Measurements from ENCODE around the gene ISOC2. TPM values are rescaled to one million over a fixed set of nuclear protein-coding genes. Genes with fewer than 3 reads are reported as not detected.
"Not testable (repeated sequence)": the region's sequence is repeated elsewhere in the genome, so short reads cannot be mapped to it uniquely, and the experiment has no call there.

ISOC2 gene
- total and polyA plus RNA-seq, 2 donors = 35.1 to 94.1 TPM

- no peak for DNase-seq (ENCODE audit: extremely low spot score)
- WGBS = 9% methylated on average over 39 of the region's 39 CpGs
- Histone ChIP-seq H3K4me3 (ENCODE audit: low read depth, low read length) (no peak overlapping the region), H3K27ac (ENCODE audit: low read depth) (no peak overlapping the region), H3K36me3 (ENCODE audit: insufficient read depth) (no peaks in the 10 kb centered on the region), H3K4me1 (ENCODE audit: insufficient read depth) (no peaks in the 10 kb centered on the region)
Observed at GRCh38 chr19:55440411-55441105, 20.9 kb downstream of the ISOC2 start.

- Histone ChIP-seq H3K4me3 (ENCODE audit: low read depth, low read length) (no peak overlapping the region), H3K4me1 (ENCODE audit: insufficient read depth) (no peaks in the 10 kb centered on the region), H3K27ac (ENCODE audit: low read depth) (no peak overlapping the region), H3K36me3 (ENCODE audit: insufficient read depth) (no peaks in the 10 kb centered on the region)
- WGBS = 69% methylated on average over 5 of the region's 5 CpGs
- DNase-seq (ENCODE audit: extremely low spot score) = no peak
Observed at GRCh38 chr19:55439052-55439451, 22.4 kb downstream of the ISOC2 start.

GRCh38 chr19:55437410-55437809 lies 24.0 kb downstream of the ISOC2 start:
- Histone ChIP-seq H3K36me3 (ENCODE audit: insufficient read depth) (no peaks in the 10 kb centered on the region), H3K27ac (ENCODE audit: low read depth) (no peak overlapping the region), H3K4me3 (ENCODE audit: low read depth, low read length) (no peak overlapping the region), H3K4me1 (ENCODE audit: insufficient read depth) (no peaks in the 10 kb centered on the region)
- DNase-seq (ENCODE audit: extremely low spot score) = no peak
- under 1% methylated on average over 17 of the region's 17 CpGs for WGBS

- H3K27ac ChIP-seq (ENCODE audit: low read depth) = no peak overlapping the region
- no peaks in the 10 kb centered on the region for H3K4me1 ChIP-seq (ENCODE audit: insufficient read depth)
- DNase-seq (ENCODE audit: extremely low spot score) = no peak
- 41% methylated on average over 8 of the region's 8 CpGs for WGBS
- H3K36me3 ChIP-seq (ENCODE audit: insufficient read depth) = no peaks in the 10 kb centered on the region
- no peak overlapping the region for H3K4me3 ChIP-seq (ENCODE audit: low read depth, low read length)
Observed at GRCh38 chr19:55436847-55437246, 24.6 kb downstream of the ISOC2 start.

- no peak for DNase-seq (ENCODE audit: extremely low spot score)
- H3K27ac ChIP-seq (ENCODE audit: low read depth) = no peak overlapping the region
- 94% methylated on average over 4 of the region's 4 CpGs for WGBS
- no peaks in the 10 kb centered on the region for H3K36me3 ChIP-seq (ENCODE audit: insufficient read depth)
- H3K4me1 ChIP-seq (ENCODE audit: insufficient read depth) = no peaks in the 10 kb centered on the region
- H3K4me3 ChIP-seq (ENCODE audit: low read depth, low read length) = no peak overlapping the region
Observed at GRCh38 chr19:55435020-55435419, 26.4 kb downstream of the ISOC2 start.

- no peaks in the 10 kb centered on the region for H3K4me1 ChIP-seq (ENCODE audit: insufficient read depth)
- H3K27ac ChIP-seq (ENCODE audit: low read depth) = no peak overlapping the region
- WGBS = 68% methylated on average over 4 of the region's 4 CpGs
- DNase-seq (ENCODE audit: extremely low spot score) = no peak
- H3K4me3 ChIP-seq (ENCODE audit: low read depth, low read length) = no peak overlapping the region
- no peaks in the 10 kb centered on the region for H3K36me3 ChIP-seq (ENCODE audit: insufficient read depth)
Observed at GRCh38 chr19:55434356-55434919, 27.0 kb downstream of the ISOC2 start.

- Histone ChIP-seq H3K36me3 (ENCODE audit: insufficient read depth) (no peaks in the 10 kb centered on the region), H3K4me3 (ENCODE audit: low read depth, low read length) (no peak overlapping the region), H3K27ac (ENCODE audit: low read depth) (no peak overlapping the region), H3K4me1 (ENCODE audit: insufficient read depth) (no peaks in the 10 kb centered on the region)
- no peak for DNase-seq (ENCODE audit: extremely low spot score)
- WGBS = 8% methylated on average over 48 of the region's 48 CpGs
Observed at GRCh38 chr19:55433292-55433691, 28.1 kb downstream of the ISOC2 start.

GRCh38 chr19:55432241-55432959 lies 29.0 kb downstream of the ISOC2 start:
- H3K4me1 ChIP-seq (ENCODE audit: insufficient read depth) = no peaks in the 10 kb centered on the region
- WGBS = 88% methylated on average over 14 of the region's 14 CpGs
- no peak overlapping the region for H3K4me3 ChIP-seq (ENCODE audit: low read depth, low read length)
- no peaks in the 10 kb centered on the region for H3K36me3 ChIP-seq (ENCODE audit: insufficient read depth)
- no peak for DNase-seq (ENCODE audit: extremely low spot score)
- no peak overlapping the region for H3K27ac ChIP-seq (ENCODE audit: low read depth)

GRCh38 chr19:55431183-55431582 lies 30.3 kb downstream of the ISOC2 start:
- WGBS = 90% methylated on average over 1 of the region's 1 CpG
- H3K4me3 ChIP-seq (ENCODE audit: low read depth, low read length) = no peak overlapping the region
- no peaks in the 10 kb centered on the region for H3K4me1 ChIP-seq (ENCODE audit: insufficient read depth)
- H3K36me3 ChIP-seq (ENCODE audit: insufficient read depth) = no peaks in the 10 kb centered on the region
- DNase-seq (ENCODE audit: extremely low spot score) = no peak
- H3K27ac ChIP-seq (ENCODE audit: low read depth) = no peak overlapping the region

- WGBS = 71% methylated on average over 2 of the region's 2 CpGs
- no peak for DNase-seq (ENCODE audit: extremely low spot score)
- H3K4me3 ChIP-seq (ENCODE audit: low read depth, low read length) = no peak overlapping the region
- no peaks in the 10 kb centered on the region for H3K36me3 ChIP-seq (ENCODE audit: insufficient read depth)
- H3K27ac ChIP-seq (ENCODE audit: low read depth) = no peak overlapping the region
- no peaks in the 10 kb centered on the region for H3K4me1 ChIP-seq (ENCODE audit: insufficient read depth)
Observed at GRCh38 chr19:55426042-55426441, 35.4 kb downstream of the ISOC2 start.

GRCh38 chr19:55424518-55424917 lies 36.9 kb downstream of the ISOC2 start:
- Histone ChIP-seq H3K4me3 (ENCODE audit: low read depth, low read length) (no peak overlapping the region), H3K36me3 (ENCODE audit: insufficient read depth) (no peaks in the 10 kb centered on the region), H3K4me1 (ENCODE audit: insufficient read depth) (no peaks in the 10 kb centered on the region), H3K27ac (ENCODE audit: low read depth) (no peak overlapping the region)
- WGBS = 63% methylated on average over 3 of the region's 3 CpGs
- DNase-seq (ENCODE audit: extremely low spot score) = no peak

GRCh38 chr19:55423225-55424005 lies 38.0 kb downstream of the ISOC2 start:
- Histone ChIP-seq H3K27ac (ENCODE audit: low read depth) (no peak overlapping the region), H3K36me3 (ENCODE audit: insufficient read depth) (no peaks in the 10 kb centered on the region), H3K4me1 (ENCODE audit: insufficient read depth) (no peaks in the 10 kb centered on the region), H3K4me3 (ENCODE audit: low read depth, low read length) (no peak overlapping the region)
- DNase-seq (ENCODE audit: extremely low spot score) = no peak
- WGBS = 54% methylated on average over 13 of the region's 13 CpGs

- not testable (repeated sequence) for H3K27ac ChIP-seq (ENCODE audit: low read depth); H3K4me3 ChIP-seq (ENCODE audit: low read depth, low read length); DNase-seq (ENCODE audit: extremely low spot score); H3K36me3 ChIP-seq (ENCODE audit: insufficient read depth); H3K4me1 ChIP-seq (ENCODE audit: insufficient read depth)
- WGBS = 67% methylated on average over 4 of the region's 4 CpGs
Observed at GRCh38 chr19:55421281-55421680, 40.2 kb downstream of the ISOC2 start.

Measured in urinary bladder (tissue), 4 donors.